PC-9 (cell line): Measurements from ENCODE around the gene PXMP2.

Experiments used
- EZH2 ChIP-seq: fragments of 200-600 bp; sonication (generic); IDR thresholded peaks from 2 replicates; pipeline ENCODE4 v1.8.0; 2017; ENCODE audit warnings: antibody characterized with exemption, low read depth
- TF ChIP-seq, protein P1 (sequence below): fragments of 200-600 bp; sonication (generic); conservative IDR thresholded peaks from 2 replicates; pipeline ENCODE4 v1.6.1; 2017; ENCODE audit warnings: mixed run types, antibody characterized with exemption, mild to moderate bottlenecking, moderate library complexity

GRCh38 chr12:132641811-132642650 lies 45.4 kb upstream of the PXMP2 start:
- TF ChIP-seq, protein P1, sequence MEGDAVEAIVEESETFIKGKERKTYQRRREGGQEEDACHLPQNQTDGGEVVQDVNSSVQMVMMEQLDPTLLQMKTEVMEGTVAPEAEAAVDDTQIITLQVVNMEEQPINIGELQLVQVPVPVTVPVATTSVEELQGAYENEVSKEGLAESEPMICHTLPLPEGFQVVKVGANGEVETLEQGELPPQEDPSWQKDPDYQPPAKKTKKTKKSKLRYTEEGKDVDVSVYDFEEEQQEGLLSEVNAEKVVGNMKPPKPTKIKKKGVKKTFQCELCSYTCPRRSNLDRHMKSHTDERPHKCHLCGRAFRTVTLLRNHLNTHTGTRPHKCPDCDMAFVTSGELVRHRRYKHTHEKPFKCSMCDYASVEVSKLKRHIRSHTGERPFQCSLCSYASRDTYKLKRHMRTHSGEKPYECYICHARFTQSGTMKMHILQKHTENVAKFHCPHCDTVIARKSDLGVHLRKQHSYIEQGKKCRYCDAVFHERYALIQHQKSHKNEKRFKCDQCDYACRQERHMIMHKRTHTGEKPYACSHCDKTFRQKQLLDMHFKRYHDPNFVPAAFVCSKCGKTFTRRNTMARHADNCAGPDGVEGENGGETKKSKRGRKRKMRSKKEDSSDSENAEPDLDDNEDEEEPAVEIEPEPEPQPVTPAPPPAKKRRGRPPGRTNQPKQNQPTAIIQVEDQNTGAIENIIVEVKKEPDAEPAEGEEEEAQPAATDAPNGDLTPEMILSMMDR, result no peak
- TF ChIP-seq EZH2, result no peak
